ENCODE data around the gene CAPN15. TPM values are rescaled to one million over a fixed set of nuclear protein-coding genes. Genes with fewer than 3 reads are reported as not detected.
A peak's percentile ranks its signal among the peaks of the same experiment; 100 is the strongest.

Gene CAPN15
- total and polyA plus RNA-seq, 2 of the 4 experiments (the other 2 are of a cell fraction), result 9.3 to 24.3 TPM

- Histone ChIP-seq H2AK5ac (ENCODE audit: low read depth, low read length) (peak overlapping the region; percentile 90), H4K8ac (ENCODE audit: low read depth in 2 of 2, low read length in 2 of 2) (peak overlapping the region; percentile 37 to 100), H3K4me1 (ENCODE audit: control insufficient read depth, insufficient read depth, low read length) (peaks cover 18% of the 10 kb centered on the region), H3K18ac (ENCODE audit: low read depth, low read length) (peak overlapping the region; percentile 71), H3K9me3 (ENCODE audit: control insufficient read depth, insufficient read depth, low read length) (no peaks in the 10 kb centered on the region), H3K9ac (ENCODE audit: low read depth, low read length) (peak overlapping the region; percentile 84), H2BK120ac (ENCODE audit: low read depth, low read length) (peak overlapping the region; percentile 99), H2BK15ac (ENCODE audit: low read depth, low read length) (peak overlapping the region; percentile 94; the same call in 1 of the 3 replicates), H3K27me3 (ENCODE audit: control insufficient read depth, insufficient read depth, low read length) (no peaks in the 10 kb centered on the region), H2BK20ac (ENCODE audit: low read depth, low read length) (peak overlapping the region; percentile 94; the same call in 1 of the 2 replicates), H2BK5ac (ENCODE audit: low read depth, low read length, poor library complexity, severe bottlenecking) (peak overlapping the region; percentile 95), H4K91ac (ENCODE audit: insufficient read depth, low read depth, low read length) (peak overlapping the region; percentile 97), H4K5ac (ENCODE audit: low read depth, low read length) (peak overlapping the region; percentile 67), H3K27ac (ENCODE audit: insufficient read depth, low read length) (peak overlapping the region; percentile 92), H2AFZ (replicated peaks; ENCODE audit: low read length, poor library complexity) (peak overlapping the region; percentile 100), H3K56ac (ENCODE audit: extremely low read depth, insufficient read depth, low read length) (peak overlapping the region; percentile 89), H3K9me1 (ENCODE audit: insufficient read depth, low read length) (peaks cover 17% of the 10 kb centered on the region; the same call in 1 of the 2 replicates), H3K79me1 (ENCODE audit: low read depth in 1 of 2, low read length in 2 of 2) (peaks cover 20 to 66% of the 10 kb centered on the region in 2 experiments; a peak in 3 of 4 replicates), H3K4ac (ENCODE audit: low read depth, low read length) (peak overlapping the region; percentile 99), H3K36me3 (ENCODE audit: control insufficient read depth, insufficient read depth, low read length) (0 out of 2 replicates have a peak, but pooled peaks cover 2% of the 10 kb centered on the region), H3K14ac (replicated peaks; ENCODE audit: low read depth, low read length) (peak overlapping the region; percentile 99), H4K20me1 (ENCODE audit: insufficient read depth, low read length) (peaks cover 41% of the 10 kb centered on the region), H3K23ac (ENCODE audit: low read depth, low read length) (peak overlapping the region; percentile 88), H3K4me2 (ENCODE audit: low read depth, low read length) (peak overlapping the region; percentile 54), H2AK9ac (replicated peaks; ENCODE audit: low read depth, low read length, poor library complexity) (peak overlapping the region; percentile 100), H3K4me3 (ENCODE audit: insufficient read depth, low read depth, low read length) (peak overlapping the region; percentile 68)
- TF ChIP-seq RCOR1 (IDR thresholded peaks at IDR 0.05; ENCODE audit: insufficient replicate concordance, low read length), result no peak
- TF ChIP-seq POLR2A (IDR thresholded peaks at IDR 0.05; ENCODE audit: low read depth, low read length), result peak; percentile 70; the same call in 1 of the 2 replicates
- TF ChIP-seq NFE2L2 (IDR thresholded peaks at IDR 0.05; ENCODE audit: low read depth, low read length), result 0 out of 2 replicates have a peak, but pooled peaks have one; percentile 4
- TF ChIP-seq, protein P1, sequence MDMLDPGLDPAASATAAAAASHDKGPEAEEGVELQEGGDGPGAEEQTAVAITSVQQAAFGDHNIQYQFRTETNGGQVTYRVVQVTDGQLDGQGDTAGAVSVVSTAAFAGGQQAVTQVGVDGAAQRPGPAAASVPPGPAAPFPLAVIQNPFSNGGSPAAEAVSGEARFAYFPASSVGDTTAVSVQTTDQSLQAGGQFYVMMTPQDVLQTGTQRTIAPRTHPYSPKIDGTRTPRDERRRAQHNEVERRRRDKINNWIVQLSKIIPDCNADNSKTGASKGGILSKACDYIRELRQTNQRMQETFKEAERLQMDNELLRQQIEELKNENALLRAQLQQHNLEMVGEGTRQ (IDR thresholded peaks at IDR 0.05; ENCODE audit: low read depth, low read length), result peak; percentile 85
- TF ChIP-seq MXI1 (IDR thresholded peaks at IDR 0.05; ENCODE audit: borderline replicate concordance, low read depth, low read length), result peak; percentile 62; the same call in 1 of the 2 replicates
- TF ChIP-seq SMC3 (IDR thresholded peaks at IDR 0.05; ENCODE audit: low read depth, low read length), result no peak
- in situ Hi-C loops (cut with MboI; ENCODE audit: low sequenced_read_pairs), result no loop called here
- ATAC-seq (ENCODE audit: low read depth) (peak; percentile 84), DNase-seq (peak; percentile 92)
- ChIA-PET POLR2A (ENCODE audit: unreplicated experiment) (no interaction called here), CTCF (no interaction called here)
- no TSS peak for BruUV-seq (replicated peaks)
- dilution Hi-C loops (cut with HindIII; ENCODE audit: low sequenced_read_pairs, unreplicated experiment), result no loop called here
- 1% methylated on average over 52 of the region's 107 CpGs; no CpG with 5 or more reads in 1 of the 2 experiments for WGBS, 2 experiments (ENCODE audit: extremely low coverage in 2 of 2, insufficient read length in 1 of 2)
- intact Hi-C loops (cut with micrococcal nuclease), result loop anchor here (2.0 kb wide), 2 partner anchors 48 to 192 kb away; partner anchors contain the start of genes METTL26 and NME4
Observed at GRCh38 chr16:588889-589657, 61.6 kb downstream of the CAPN15 start.

Data from IMR-90 (cell line).